ENCODE results near the gene NOS3. TPM values are rescaled to one million over a fixed set of nuclear protein-coding genes. Genes with fewer than 3 reads are reported as not detected.

The NOS3 gene
- total and polyA plus RNA-seq, 9 of the 15 experiments (the other 6 are each of a cell fraction or from before 2014, with no cell fraction given) = 1.1 to 121 (median 23.6) TPM

- TF ChIP-seq ZNF639 (CRISPR knock-in tag; conservative IDR thresholded peaks at IDR 0.05 in 1 of 2, IDR thresholded peaks at IDR 0.05 in 1 of 2) (0 out of 4 replicates have a peak, but pooled peaks of 1 of the 2 experiments have one; percentile 16), NFE2L1 (tag; IDR thresholded peaks at IDR 0.05; ENCODE audit: borderline replicate concordance, low read depth) (no peak), CBX3 (IDR thresholded peaks at IDR 0.05; ENCODE audit: borderline replicate concordance in 1 of 2, low read length in 2 of 2) (peak in 1 of 2 experiments; percentile 43; a peak in 1 of 3 replicates), SRSF3 (IDR thresholded peaks at IDR 0.05; ENCODE audit: insufficient read depth, low read length) (no peak), ZNF644 (tag; IDR thresholded peaks at IDR 0.05; ENCODE audit: low read depth) (no peak; the same call in 1 of the 2 replicates), IRF1 (CRISPR knock-in tag; IDR thresholded peaks at IDR 0.05; ENCODE audit: borderline replicate concordance) (no peak), KDM5B (IDR thresholded peaks at IDR 0.05; ENCODE audit: insufficient replicate concordance, low read depth, low read length) (peak; percentile 76), PPARD (CRISPR knock-in tag; IDR thresholded peaks at IDR 0.05) (no peak), BCLAF1 (IDR thresholded peaks at IDR 0.05; ENCODE audit: borderline replicate concordance in 1 of 2, control insufficient read depth in 1 of 2, low read depth in 2 of 2, low read length in 1 of 2) (0 out of 4 replicates have a peak, but pooled peaks of 1 of the 2 experiments have one; percentile 63), ZNF274 (IDR thresholded peaks at IDR 0.05; ENCODE audit: borderline replicate concordance, low read depth, low read length) (no peak), MXI1 (IDR thresholded peaks at IDR 0.05; ENCODE audit: low read depth, low read length) (no peak; the same call in 1 of the 2 replicates), BRCA1 (IDR thresholded peaks at IDR 0.05) (no peak), BRCA1 (CRISPR knock-in tag; IDR thresholded peaks at IDR 0.05) (no peak), NUFIP1 (IDR thresholded peaks at IDR 0.05; ENCODE audit: partially characterized antibody) (no peak), ZNF121 (CRISPR knock-in tag; conservative IDR thresholded peaks at IDR 0.05) (peak; percentile 74), ZNF766 (CRISPR knock-in tag; conservative IDR thresholded peaks at IDR 0.05) (peak; percentile 93), XRCC3 (IDR thresholded peaks at IDR 0.05) (no peak), LEF1 (IDR thresholded peaks at IDR 0.05) (peak; percentile 84), SMAD2 (IDR thresholded peaks at IDR 0.05; ENCODE audit: low read depth, low read length) (no peak), GABPB1 (CRISPR knock-in tag; IDR thresholded peaks at IDR 0.05) (0 out of 2 replicates have a peak, but pooled peaks have one; percentile 66)
These were observed 48.4 kb downstream of the NOS3 start (continued) for GRCh38 chr7:151038951-151039849.

Data from K562 (cell line).